Measurements from ENCODE around the gene DAP. TPM values are rescaled to one million over a fixed set of nuclear protein-coding genes. Genes with fewer than 3 reads are reported as not detected.

DAP gene
- total and polyA plus RNA-seq, 2 experiments from 2014 or later: 35.7 to 37.6 TPM

- H3K4me3 Mint-ChIP-seq: no peak overlapping the region
- H3K4me3 ChIP-seq: no peak overlapping the region
- no peaks in the 10 kb centered on the region for H3K79me2 ChIP-seq (replicated peaks; ENCODE audit: insufficient read depth)
- no peaks in the 10 kb centered on the region for H3K36me3 ChIP-seq (ENCODE audit: insufficient read depth)
- no peaks in the 10 kb centered on the region for H3F3A ChIP-seq (replicated peaks; ENCODE audit: low read depth)
- TF ChIP-seq POLR2AphosphoS5 (IDR thresholded peaks at IDR 0.05; ENCODE audit: low read depth): no peak
- TF ChIP-seq NANOG (IDR thresholded peaks at IDR 0.05; ENCODE audit: borderline replicate concordance): no peak
- no peak for TF ChIP-seq JUNB (IDR thresholded peaks at IDR 0.05; ENCODE audit: unreplicated experiment)
- TF ChIP-seq EZH2phosphoT487 (IDR thresholded peaks at IDR 0.05; ENCODE audit: unreplicated experiment): no peak
- no peak for TF ChIP-seq REST (IDR thresholded peaks at IDR 0.05; ENCODE audit: unreplicated experiment)
- TF ChIP-seq ZNF462 (CRISPR knock-in tag; IDR thresholded peaks at IDR 0.05): no peak
- TF ChIP-seq ZNF331 (CRISPR knock-in tag; IDR thresholded peaks at IDR 0.05; ENCODE audit: low read depth): no peak
- TF ChIP-seq ETS1 (IDR thresholded peaks at IDR 0.05): no peak
- TF ChIP-seq ZNF114 (CRISPR knock-in tag; IDR thresholded peaks at IDR 0.05): no peak
- TF ChIP-seq CREB1 (CRISPR knock-in tag; IDR thresholded peaks at IDR 0.05; ENCODE audit: low read depth): no peak
- H3K9me2 ChIP-seq (ENCODE audit: insufficient read depth): no peaks in the 10 kb centered on the region
- peak; percentile 38 for ATAC-seq
- H3K4me2 ChIP-seq: no peak overlapping the region
- H3K9me3 Mint-ChIP-seq: peaks cover 9% of the 10 kb centered on the region; the same call in 2 of the 3 replicates
- H4K20me1 ChIP-seq (replicated peaks; ENCODE audit: insufficient read depth): no peaks in the 10 kb centered on the region; the same call in 1 of the 2 replicates
- H3K4me1 Mint-ChIP-seq: peaks cover 22% of the 10 kb centered on the region
- no peak overlapping the region for H2AFZ ChIP-seq
- peaks cover 19% of the 10 kb centered on the region for H3K4me1 ChIP-seq (ENCODE audit: insufficient read depth)
- H3K27ac Mint-ChIP-seq: peak overlapping the region; percentile 16; the same call in 1 of the 2 replicates
- H3K36me3 Mint-ChIP-seq (ENCODE audit: low read depth): peaks cover 36% of the 10 kb centered on the region
- no peak for DNase-seq (ENCODE audit: low spot score)
- H3K27ac ChIP-seq (ENCODE audit: low read depth): no peak overlapping the region
- H3K27me3 ChIP-seq (ENCODE audit: insufficient read depth): no peaks in the 10 kb centered on the region
- peaks cover 4% of the 10 kb centered on the region for H3K27me3 Mint-ChIP-seq (ENCODE audit: insufficient read depth, low read depth, poor library complexity)
Observed at GRCh38 chr5:10684303-10685086, 76.5 kb downstream of the DAP start.
